ENCODE results near the gene MYLK2.

MYLK2 gene

DNA sequence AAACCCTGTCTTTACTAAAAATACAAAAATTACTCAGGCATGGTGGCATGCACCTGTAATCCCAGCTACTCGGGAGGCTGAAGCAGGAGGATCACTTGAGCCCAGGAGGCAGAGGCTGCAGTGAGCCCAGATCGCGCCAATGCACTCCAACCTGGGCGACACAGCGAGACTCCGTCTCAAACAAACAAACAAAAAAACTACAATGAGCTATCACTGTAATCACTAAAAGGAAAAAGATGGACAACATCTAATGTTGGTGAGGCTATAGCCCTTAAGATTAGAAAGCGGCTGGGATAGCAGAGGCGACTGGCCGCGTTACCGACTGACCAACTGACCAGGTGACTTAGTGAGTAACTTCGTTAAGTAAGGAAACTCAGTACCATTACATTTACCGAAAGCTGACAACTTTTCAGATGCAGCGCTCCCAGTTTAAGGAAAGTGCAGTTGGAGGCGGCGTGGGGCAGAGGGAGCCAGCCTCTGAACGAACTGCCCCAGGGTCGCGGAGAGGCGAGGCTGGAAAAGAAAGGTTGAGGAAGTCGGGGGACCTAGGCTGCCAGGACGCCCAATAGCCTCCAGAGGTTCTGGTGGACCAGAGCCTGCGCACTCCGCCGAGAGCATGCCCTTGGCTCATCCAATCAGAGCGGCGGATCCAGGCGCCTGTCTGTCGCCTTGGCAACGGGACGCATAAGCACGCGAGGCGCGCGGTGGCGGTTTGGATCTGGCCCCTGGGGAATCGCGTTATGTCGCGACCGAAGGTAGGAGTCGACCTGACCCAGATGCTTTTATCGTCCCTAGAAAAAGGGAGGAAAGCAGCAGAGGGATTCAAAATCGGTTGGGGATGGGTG, 60.2 kb downstream of the MYLK2 start:
- peak; percentile 84 to 94 for DNase-seq

DNA sequence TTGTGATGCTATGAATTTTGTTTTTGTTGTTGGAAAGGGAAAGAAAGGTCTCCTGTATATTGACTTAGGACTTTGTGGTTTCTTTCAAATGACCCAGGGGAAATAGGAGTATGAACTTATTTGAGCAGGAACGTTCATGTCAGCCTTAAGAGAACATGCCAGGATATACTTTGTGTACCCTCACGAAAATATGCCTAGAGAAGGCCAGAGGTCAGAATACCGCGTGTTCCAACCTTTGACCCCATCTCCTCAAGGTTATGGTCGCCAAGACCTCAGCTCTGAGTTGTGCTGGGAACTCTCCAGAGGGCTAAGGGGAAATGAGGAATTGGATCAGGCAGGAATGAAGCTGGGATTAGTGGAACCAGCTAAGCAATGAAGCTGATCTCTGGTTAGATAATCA, 62.8 kb downstream of the MYLK2 start:
- DNase-seq = no peak

DNA sequence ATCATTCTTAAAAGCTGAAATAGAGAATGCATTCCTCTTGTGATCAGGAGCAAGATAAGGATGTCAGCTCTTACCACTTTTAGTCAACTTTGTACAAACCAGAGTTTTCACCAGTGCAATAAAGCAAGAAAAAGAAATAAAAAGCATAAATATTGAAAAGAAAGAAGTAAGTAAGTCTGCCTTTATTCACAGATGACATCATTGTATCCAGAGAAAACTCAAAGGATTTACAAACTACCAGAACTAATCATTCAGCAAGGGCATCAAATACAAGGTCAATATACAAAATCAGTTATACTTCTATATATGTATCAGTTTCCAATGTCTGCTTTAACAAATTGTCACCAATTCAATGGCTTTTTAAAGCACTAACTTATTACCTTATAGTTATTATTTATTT, 64.7 kb downstream of the MYLK2 start:
- no peak for DNase-seq
